Anterior cingulate cortex (tissue), 58 donors: ENCODE data around the gene DIABLO.
"Not testable (repeated sequence)": the region's sequence is repeated elsewhere in the genome, so short reads cannot be mapped to it uniquely, and the experiment has no call there.

Experiments
- DNase-seq, 58 donors: peaks; one replicate each; lab custom pipeline; 2025; lab: John Stamatoyannopoulos, UW

DIABLO gene

GRCh38 chr12:122216445-122216844 lies 9.4 kb downstream of the DIABLO start:
- no peak for DNase-seq

- no peak for DNase-seq
Observed at GRCh38 chr12:122215771-122216170, 10.1 kb downstream of the DIABLO start.

- no peak for DNase-seq
Observed at GRCh38 chr12:122208073-122208820, 17.6 kb downstream of the DIABLO start.

GRCh38 chr12:122207391-122207790 lies 18.5 kb downstream of the DIABLO start:
- DNase-seq = no peak

- DNase-seq = no peak
Observed at GRCh38 chr12:122206976-122207375, 18.9 kb downstream of the DIABLO start.

GRCh38 chr12:122206111-122206881 lies 19.6 kb downstream of the DIABLO start:
- DNase-seq = no peak

- DNase-seq = no peak
Observed at GRCh38 chr12:122205053-122205925, 20.6 kb downstream of the DIABLO start.

- DNase-seq = no peak
Observed at GRCh38 chr12:122204167-122205052, 21.4 kb downstream of the DIABLO start.

- DNase-seq = peak in 34 of 58 donors; percentile 12 to 72 (median 38)
Observed at GRCh38 chr12:122203301-122204166, 22.3 kb downstream of the DIABLO start, which contains the start of gene B3GNT4. Gene B3GNT4, plus strand, starts transcription at chr12:122203709. Its CDS starts 910 bp downstream, at chr12:122204619.

- not testable (repeated sequence) for DNase-seq
Observed at GRCh38 chr12:122202811-122203210, 23.0 kb downstream of the DIABLO start.

- no peak for DNase-seq
Observed at GRCh38 chr12:122202017-122202416, 23.8 kb downstream of the DIABLO start.

GRCh38 chr12:122201381-122201780 lies 24.5 kb downstream of the DIABLO start:
- no peak for DNase-seq

GRCh38 chr12:122200541-122201175 lies 25.2 kb downstream of the DIABLO start:
- no peak for DNase-seq

GRCh38 chr12:122199484-122200355 lies 26.1 kb downstream of the DIABLO start:
- DNase-seq = no peak

- no peak for DNase-seq
Observed at GRCh38 chr12:122197612-122197966, 28.3 kb downstream of the DIABLO start.

GRCh38 chr12:122195405-122195804 lies 30.4 kb downstream of the DIABLO start:
- no peak for DNase-seq

- DNase-seq = no peak
Observed at GRCh38 chr12:122194804-122195203, 31.0 kb downstream of the DIABLO start.
